K562 (cell line): Measurements from ENCODE around the gene YBX2. TPM values are rescaled to one million over a fixed set of nuclear protein-coding genes. Genes with fewer than 3 reads are reported as not detected.
A peak's percentile ranks its signal among the peaks of the same experiment; 100 is the strongest.

Experiments used
- NR2C2 ChIP-seq, 2 experiments: fragments of 200-800 bp in 1 of 2; sonication (Bioruptor generic) in 1 of 2; sonication (generic) in 1 of 2; formaldehyde crosslinking in 1 of 2; IDR thresholded peaks; 2 replicates each; pipeline versions ENCODE4 v1.6.1 to v1.8.0; 2016 to 2022; ENCODE audit warnings: mild to moderate bottlenecking in 1 of 2, missing compliant biosample characterization in 1 of 2, missing genetic modification characterization in 1 of 2, missing genetic modification reagents in 1 of 2
- NRF1 ChIP-seq, 2 experiments: fragments of 450-650 bp; IDR thresholded peaks in 1 of 2; conservative IDR thresholded peaks in 1 of 2; 2 replicates each; pipeline ENCODE4 v1.6.1; 2014; ENCODE audit warnings: mild to moderate bottlenecking in 2 of 2
- SFPQ ChIP-seq: fragments of 200-400 bp; formaldehyde crosslinking; IDR thresholded peaks from 2 replicates; pipeline ENCODE4 v1.6.1; 2017; ENCODE audit warnings: mild to moderate bottlenecking, low read depth, low read length, moderate library complexity
- SMAD4 ChIP-seq: fragments of 250-450 bp; sonication (Bioruptor Pico); conservative IDR thresholded peaks from 2 replicates; pipeline ENCODE4 v1.8.0; 2021; ENCODE audit warnings: inconsistent platforms, mild to moderate bottlenecking, moderate library complexity
- ZNF134 ChIP-seq: fragments of 250-450 bp; sonication (Bioruptor Pico); conservative IDR thresholded peaks from 2 replicates; pipeline ENCODE4 v1.4.0; 2020
- ZZZ3 ChIP-seq: fragments of 450-650 bp; IDR thresholded peaks from 2 replicates; pipeline ENCODE4 v1.6.1; 2016; ENCODE audit warnings: antibody characterized with exemption, mild to moderate bottlenecking, moderate library complexity
- polyA plus RNA-seq, 8 experiments: library from polyadenylated mRNA; depleted of rRNA in 4 of 8; stranded (reverse) in 5 of 8; unstranded in 3 of 8; fragments of >200 nt; fragmentation: Nextera tagmentation in 2 of 8; fragmentation: Illumina TruSeq in 1 of 8; extraction: Ambion mirVana in 2 of 8; extraction: Trizol in 1 of 8; gene quantifications; 2 replicates each; pipeline versions ENCODE4 v1.2.1 to v1.2.3, GENCODE V29; 2011 to 2014; ENCODE audit warnings: inconsistent platforms in 1 of 8, missing spikeins in 1 of 8
- total RNA-seq, 7 experiments: library from RNA; depleted of rRNA in 6 of 7; stranded (reverse); fragments of >200 nt in 6 of 7; fragmentation: Illumina TruSeq in 2 of 7; extraction: Trizol in 2 of 7; gene quantifications; 2 replicates each; pipeline versions ENCODE4 v1.2.1 to v1.2.3, GENCODE V29; 2011 to 2021; ENCODE audit warnings: low replicate concordance in 1 of 7
- TF ChIP-seq, protein P1 (sequence below), 2 experiments: fragments of 450-650 bp in 1 of 2; sonication (generic) in 1 of 2; formaldehyde crosslinking in 1 of 2; IDR thresholded peaks; 2 replicates each; pipeline versions ENCODE4 v1.7.1 to v1.9.0; 2016 to 2022; ENCODE audit warnings: inconsistent platforms in 1 of 2, mild to moderate bottlenecking in 1 of 2, missing genetic modification reagents in 1 of 2
- TF ChIP-seq, protein P2 (sequence below): sonication (generic); formaldehyde crosslinking; IDR thresholded peaks from 2 replicates; pipeline ENCODE4 v1.8.0; 2022; ENCODE audit warnings: missing genetic modification reagents, mild to moderate bottlenecking, moderate library complexity, borderline replicate concordance

YBX2 gene
- total and polyA plus RNA-seq, 9 of the 15 experiments (the other 6 are each of a cell fraction or from before 2014, with no cell fraction given) = 0.03 to 0.59 (median 0.27) TPM; not detected in 6

DNA sequence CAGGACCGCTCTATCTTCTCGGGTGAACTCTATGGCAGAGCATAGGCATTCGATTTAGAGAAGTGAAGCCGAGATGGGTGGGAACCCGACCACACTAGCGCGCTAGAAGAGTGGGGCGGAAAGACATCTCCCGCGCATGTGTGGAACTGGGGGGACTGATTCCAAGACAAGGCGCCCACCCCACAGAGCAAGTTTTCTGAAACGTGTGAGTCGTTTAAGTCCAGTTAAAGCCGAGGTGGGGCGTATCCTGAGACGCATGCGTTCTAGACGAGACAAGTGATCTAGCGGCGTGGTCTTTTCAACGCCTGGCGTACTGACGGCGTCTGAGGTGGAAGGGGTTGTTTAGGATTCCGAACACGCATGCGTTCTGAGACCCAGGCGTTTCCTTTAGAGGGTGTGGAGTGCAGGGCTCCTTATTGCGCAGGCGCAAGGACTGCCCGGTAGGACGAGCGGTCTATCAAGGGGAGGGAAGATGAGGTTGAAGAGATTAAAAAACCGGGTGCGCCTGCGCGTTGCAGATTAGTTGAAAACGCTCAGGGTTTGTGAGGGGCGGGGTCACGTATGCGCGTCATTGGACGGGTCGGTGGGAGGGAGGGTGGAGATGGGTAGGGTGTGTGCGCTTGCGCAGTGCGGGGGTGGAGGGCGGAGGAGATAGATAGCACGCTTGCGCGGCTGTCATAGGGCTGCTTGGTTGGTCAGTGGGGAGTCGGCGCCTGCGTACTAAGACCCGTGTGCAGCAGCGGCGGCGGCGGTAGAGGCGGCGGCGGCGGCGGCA lies 12.7 kb upstream of the YBX2 start, which contains the start of gene EIF5A (continued):
- TF ChIP-seq, protein P1, sequence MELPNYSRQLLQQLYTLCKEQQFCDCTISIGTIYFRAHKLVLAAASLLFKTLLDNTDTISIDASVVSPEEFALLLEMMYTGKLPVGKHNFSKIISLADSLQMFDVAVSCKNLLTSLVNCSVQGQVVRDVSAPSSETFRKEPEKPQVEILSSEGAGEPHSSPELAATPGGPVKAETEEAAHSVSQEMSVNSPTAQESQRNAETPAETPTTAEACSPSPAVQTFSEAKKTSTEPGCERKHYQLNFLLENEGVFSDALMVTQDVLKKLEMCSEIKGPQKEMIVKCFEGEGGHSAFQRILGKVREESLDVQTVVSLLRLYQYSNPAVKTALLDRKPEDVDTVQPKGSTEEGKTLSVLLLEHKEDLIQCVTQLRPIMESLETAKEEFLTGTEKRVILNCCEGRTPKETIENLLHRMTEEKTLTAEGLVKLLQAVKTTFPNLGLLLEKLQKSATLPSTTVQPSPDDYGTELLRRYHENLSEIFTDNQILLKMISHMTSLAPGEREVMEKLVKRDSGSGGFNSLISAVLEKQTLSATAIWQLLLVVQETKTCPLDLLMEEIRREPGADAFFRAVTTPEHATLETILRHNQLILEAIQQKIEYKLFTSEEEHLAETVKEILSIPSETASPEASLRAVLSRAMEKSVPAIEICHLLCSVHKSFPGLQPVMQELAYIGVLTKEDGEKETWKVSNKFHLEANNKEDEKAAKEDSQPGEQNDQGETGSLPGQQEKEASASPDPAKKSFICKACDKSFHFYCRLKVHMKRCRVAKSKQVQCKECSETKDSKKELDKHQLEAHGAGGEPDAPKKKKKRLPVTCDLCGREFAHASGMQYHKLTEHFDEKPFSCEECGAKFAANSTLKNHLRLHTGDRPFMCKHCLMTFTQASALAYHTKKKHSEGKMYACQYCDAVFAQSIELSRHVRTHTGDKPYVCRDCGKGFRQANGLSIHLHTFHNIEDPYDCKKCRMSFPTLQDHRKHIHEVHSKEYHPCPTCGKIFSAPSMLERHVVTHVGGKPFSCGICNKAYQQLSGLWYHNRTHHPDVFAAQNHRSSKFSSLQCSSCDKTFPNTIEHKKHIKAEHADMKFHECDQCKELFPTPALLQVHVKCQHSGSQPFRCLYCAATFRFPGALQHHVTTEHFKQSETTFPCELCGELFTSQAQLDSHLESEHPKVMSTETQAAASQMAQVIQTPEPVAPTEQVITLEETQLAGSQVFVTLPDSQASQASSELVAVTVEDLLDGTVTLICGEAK (IDR thresholded peaks at IDR 0.05) = 0 out of 2 replicates have a peak, but pooled peaks have one; percentile 17
- TF ChIP-seq, protein P1 (CRISPR knock-in tag; IDR thresholded peaks at IDR 0.05) = no peak
- TF ChIP-seq SFPQ (no peak), NR2C2 (CRISPR knock-in tag; IDR thresholded peaks at IDR 0.05) (no peak), NR2C2 (tag; IDR thresholded peaks at IDR 0.05) (peak; percentile 42; the same call in 1 of the 2 replicates), NRF1 (conservative IDR thresholded peaks at IDR 0.05 in 1 of 2, IDR thresholded peaks at IDR 0.05 in 1 of 2) (peak; percentile 100), SMAD4 (CRISPR knock-in tag) (peak; percentile 55), ZZZ3 (no peak), ZNF134 (CRISPR knock-in tag) (no peak)
- TF ChIP-seq, protein P2, sequence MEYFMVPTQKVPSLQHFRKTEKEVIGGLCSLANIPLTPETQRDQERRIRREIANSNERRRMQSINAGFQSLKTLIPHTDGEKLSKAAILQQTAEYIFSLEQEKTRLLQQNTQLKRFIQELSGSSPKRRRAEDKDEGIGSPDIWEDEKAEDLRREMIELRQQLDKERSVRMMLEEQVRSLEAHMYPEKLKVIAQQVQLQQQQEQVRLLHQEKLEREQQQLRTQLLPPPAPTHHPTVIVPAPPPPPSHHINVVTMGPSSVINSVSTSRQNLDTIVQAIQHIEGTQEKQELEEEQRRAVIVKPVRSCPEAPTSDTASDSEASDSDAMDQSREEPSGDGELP (CRISPR knock-in tag) = peak; percentile 64; the same call in 1 of the 2 replicates
